CD4-positive, alpha-beta memory T cell (primary cell): Measurements from ENCODE around the gene CATSPERZ. TPM values are rescaled to one million over a fixed set of nuclear protein-coding genes. Genes with fewer than 3 reads are reported as not detected.
A peak's percentile ranks its signal among the peaks of the same experiment; 100 is the strongest.

Experiments used
- CTCF ChIA-PET: fragments of 350-600 bp; sonication (Branson Sonifier 250); formaldehyde crosslinking; loops from one replicate; lab custom pipeline; 2021; ENCODE audit warnings: inconsistent platforms; ENCODE audit not compliant: partially characterized antibody; lab: Charles Lee
- POLR2A ChIA-PET: fragments of 350-600 bp; sonication (Branson Sonifier 250); formaldehyde crosslinking; loops from one replicate; lab custom pipeline; 2021; ENCODE audit not compliant: partially characterized antibody; lab: Charles Lee
- DNase-seq, 5 donors: peaks; one replicate each; pipeline versions ENCODE4 v3.0.0 to v3.0.0-alpha.2; 2020 to 2022; ENCODE audit warnings: mixed read lengths in 1 of 5
- H3K27ac ChIP-seq: one replicate; pipeline ENCODE4 v1.7.0; 2013; ENCODE audit warnings: low read depth, low read length
- H3K27me3 ChIP-seq: 2 replicates; pipeline ENCODE4 v1.7.0; 2013; ENCODE audit warnings: mild to moderate bottlenecking, low read length, moderate library complexity; ENCODE audit not compliant: insufficient read depth
- H3K36me3 ChIP-seq: 2 replicates; pipeline ENCODE4 v1.7.0; 2013; ENCODE audit warnings: mild to moderate bottlenecking, low read length, moderate library complexity; ENCODE audit not compliant: insufficient read depth
- H3K4me1 ChIP-seq: 2 replicates; pipeline ENCODE4 v1.7.0; 2013; ENCODE audit warnings: mild to moderate bottlenecking, low read length, moderate library complexity; ENCODE audit not compliant: insufficient read depth
- H3K4me3 ChIP-seq, 2 donors: one replicate each; pipeline ENCODE4 v1.7.0; 2013; ENCODE audit warnings: low read length in 2 of 2, mild to moderate bottlenecking in 1 of 2
- H3K9me3 ChIP-seq, 2 donors: one replicate each; pipeline ENCODE4 v1.7.0; 2013; ENCODE audit warnings: low read length in 2 of 2, control low read depth in 1 of 2; ENCODE audit not compliant: control insufficient read depth in 1 of 2
- H3K27ac Mint-ChIP-seq, 7 donors: one replicate each; pipeline ENCODE4 v1.8.0; 2020 to 2021; ENCODE audit warnings: mixed read lengths in 7 of 7, mild to moderate bottlenecking in 6 of 7, inconsistent platforms in 3 of 7, moderate library complexity in 3 of 7
- H3K27me3 Mint-ChIP-seq, 2 donors: one replicate each; pipeline ENCODE4 v1.8.0; 2020 to 2021; ENCODE audit warnings: mixed read lengths in 2 of 2
- H3K36me3 Mint-ChIP-seq, 2 donors: one replicate each; pipeline ENCODE4 v1.8.0; 2020 to 2021; ENCODE audit warnings: mixed read lengths in 2 of 2, inconsistent platforms in 1 of 2, mild to moderate bottlenecking in 1 of 2
- H3K4me1 Mint-ChIP-seq, 4 donors: one replicate each; pipeline ENCODE4 v1.8.0; 2020 to 2021; ENCODE audit warnings: mixed read lengths in 4 of 4, mild to moderate bottlenecking in 1 of 4
- H3K4me3 Mint-ChIP-seq, 8 donors: one replicate each; pipeline ENCODE4 v1.8.0; 2020 to 2021; ENCODE audit warnings: mixed read lengths in 8 of 8, mild to moderate bottlenecking in 7 of 8, moderate library complexity in 6 of 8, inconsistent platforms in 3 of 8
- H3K9me3 Mint-ChIP-seq, 8 donors: one replicate each; pipeline ENCODE4 v1.8.0; 2020 to 2021; ENCODE audit warnings: mixed read lengths in 8 of 8, mild to moderate bottlenecking in 5 of 8, inconsistent platforms in 3 of 8, moderate library complexity in 1 of 8
- intact Hi-C: fragments of 100-400 bp; cut with micrococcal nuclease; formaldehyde crosslinking; loops from one replicate; pipeline ENCODE4 v1.15.1; 2023
- polyA plus RNA-seq, 2 donors: library from polyadenylated mRNA; unstranded; fragments of 300-500 nt; fragmentation: Illumina TruSeq; gene quantifications; one replicate each; pipeline ENCODE4 v1.2.3, GENCODE V29; 2021
- total RNA-seq, 2 experiments: library from RNA; stranded (reverse); gene quantifications; one replicate each; pipeline ENCODE4 v1.2.3, GENCODE V29; 2021

CATSPERZ gene
- total and polyA plus RNA-seq, 4 experiments from 2014 or later, result not detected

GRCh38 chr11:64294774-64295173, 5.4 kb upstream of the CATSPERZ start:
- Histone ChIP-seq H3K4me1 (peaks cover 20% of the 10 kb centered on the region), H3K27me3 (peaks cover 53% of the 10 kb centered on the region), H3K27ac (no peak overlapping the region), H3K36me3 (no peaks in the 10 kb centered on the region), H3K4me3 (no peak overlapping the region), H3K9me3 (no peaks in the 10 kb centered on the region)
- ChIA-PET POLR2A (interaction anchor here (2.6 kb wide), 1 partner anchor 10 kb away, joined by 6 read pairs; the partner anchor contains the start of gene BAD), CTCF (interaction anchor here (0.9 kb wide), 1 partner anchor 10 kb away, joined by 5 read pairs; no protein-coding TSS in a partner anchor)
- H3K4me3 Mint-ChIP-seq, result no peak overlapping the region
- no peak overlapping the region for H3K27ac Mint-ChIP-seq
- intact Hi-C loops, result no loop called here
- no peaks in the 10 kb centered on the region for H3K9me3 Mint-ChIP-seq
- no peak for DNase-seq
- H3K27me3 Mint-ChIP-seq, result peaks cover 49 to 50% of the 10 kb centered on the region in 2 donors
- no peaks in the 10 kb centered on the region for H3K36me3 Mint-ChIP-seq
- peaks cover 7 to 23% (median 14%) of the 10 kb centered on the region in 4 donors for H3K4me1 Mint-ChIP-seq

- intact Hi-C loops, result no loop called here
- Histone ChIP-seq H3K9me3 (no peaks in the 10 kb centered on the region), H3K27ac (no peak overlapping the region), H3K4me3 (no peak overlapping the region), H3K4me1 (peaks cover 30% of the 10 kb centered on the region), H3K36me3 (no peaks in the 10 kb centered on the region), H3K27me3 (peaks cover 61% of the 10 kb centered on the region)
- CTCF ChIA-PET, result interaction anchor here (0.9 kb wide), 1 partner anchor 9 kb away, joined by 5 read pairs; no protein-coding TSS in a partner anchor
- Mint-ChIP-seq H3K9me3 (no peaks in the 10 kb centered on the region), H3K4me1 (peaks cover 11 to 27% (median 19%) of the 10 kb centered on the region in 4 donors), H3K4me3 (no peak overlapping the region), H3K27ac (no peak overlapping the region), H3K27me3 (peaks cover 49 to 52% of the 10 kb centered on the region in 2 donors), H3K36me3 (no peaks in the 10 kb centered on the region)
- POLR2A ChIA-PET, result interaction anchor here (2.5 to 2.6 kb wide), 2 partner anchors 11 to 90 kb away, joined by 6 to 8 read pairs; partner anchors contain the start of genes BAD and FERMT3
- no peak for DNase-seq
These were observed 4.4 kb upstream of the CATSPERZ start for GRCh38 chr11:64295760-64296159.

GRCh38 chr11:64296236-64296635, 3.9 kb upstream of the CATSPERZ start:
- Mint-ChIP-seq H3K9me3 (no peaks in the 10 kb centered on the region), H3K27ac (no peak overlapping the region), H3K4me3 (no peak overlapping the region), H3K36me3 (no peaks in the 10 kb centered on the region), H3K27me3 (peaks cover 51 to 52% of the 10 kb centered on the region in 2 donors), H3K4me1 (peaks cover 13 to 30% (median 20%) of the 10 kb centered on the region in 4 donors)
- intact Hi-C loops, result no loop called here
- Histone ChIP-seq H3K4me3 (no peak overlapping the region), H3K27me3 (peaks cover 58% of the 10 kb centered on the region), H3K4me1 (peaks cover 35% of the 10 kb centered on the region), H3K27ac (no peak overlapping the region), H3K9me3 (no peaks in the 10 kb centered on the region), H3K36me3 (no peaks in the 10 kb centered on the region)
- no peak for DNase-seq
- POLR2A ChIA-PET, result interaction anchor here (2.5 to 2.6 kb wide), 2 partner anchors 12 to 91 kb away, joined by 6 to 8 read pairs; partner anchors contain the start of genes BAD and FERMT3
- CTCF ChIA-PET, result interaction anchor here (0.5 kb wide), 1 partner anchor 689 kb away, joined by 3 read pairs; no protein-coding TSS in a partner anchor

GRCh38 chr11:64296830-64297698, 3.1 kb upstream of the CATSPERZ start:
- no peak overlapping the region for H3K27ac ChIP-seq

GRCh38 chr11:64297699-64298358, 2.3 kb upstream of the CATSPERZ start:
- CTCF ChIA-PET, result interaction anchor here (1.0 to 1.2 kb wide), 2 partner anchors 48 to 93 kb away, joined by 3 to 5 read pairs; no protein-coding TSS in a partner anchor
- Mint-ChIP-seq H3K4me3 (peak overlapping the region in 3 of 8 donors; percentile 10 to 34 (median 30)), H3K9me3 (no peaks in the 10 kb centered on the region), H3K27ac (peak overlapping the region in 3 of 7 donors; percentile 5 to 57 (median 16)), H3K4me1 (peaks cover 13 to 34% (median 20%) of the 10 kb centered on the region in 4 donors), H3K36me3 (no peaks in the 10 kb centered on the region), H3K27me3 (peaks cover 49 to 50% of the 10 kb centered on the region in 2 donors)
- H3K4me3 ChIP-seq, result no peak overlapping the region
- H3K27me3 ChIP-seq, result peaks cover 59% of the 10 kb centered on the region
- no peak for DNase-seq
- peaks cover 26% of the 10 kb centered on the region for H3K4me1 ChIP-seq
- no peaks in the 10 kb centered on the region for H3K9me3 ChIP-seq
- intact Hi-C loops, result no loop called here
- no peak overlapping the region for H3K27ac ChIP-seq
- POLR2A ChIA-PET, result interaction anchor here (2.5 kb wide), 1 partner anchor 92 kb away, joined by 8 read pairs; the partner anchor contains the start of gene FERMT3
- H3K36me3 ChIP-seq, result no peaks in the 10 kb centered on the region

More at GRCh38 chr11:64296830-64297698, 3.1 kb upstream of the CATSPERZ start:
- DNase-seq, result no peak
- Mint-ChIP-seq H3K27ac (no peak overlapping the region), H3K4me3 (peak overlapping the region in 1 of 8 donors; percentile 10), H3K4me1 (peaks cover 13 to 34% (median 20%) of the 10 kb centered on the region in 4 donors), H3K27me3 (peaks cover 51 to 52% of the 10 kb centered on the region in 2 donors), H3K36me3 (no peaks in the 10 kb centered on the region), H3K9me3 (no peaks in the 10 kb centered on the region)
- H3K4me3 ChIP-seq, result no peak overlapping the region
- no peaks in the 10 kb centered on the region for H3K9me3 ChIP-seq
- no peaks in the 10 kb centered on the region for H3K36me3 ChIP-seq
- CTCF ChIA-PET, result interaction anchor here (0.5 to 1.2 kb wide), 3 partner anchors 47 to 688 kb away, joined by 3 to 5 read pairs (median 3); no protein-coding TSS in a partner anchor
- H3K27me3 ChIP-seq, result peaks cover 63% of the 10 kb centered on the region
- H3K4me1 ChIP-seq, result peaks cover 33% of the 10 kb centered on the region
- intact Hi-C loops, result no loop called here
- POLR2A ChIA-PET, result interaction anchor here (2.5 to 2.6 kb wide), 2 partner anchors 13 to 92 kb away, joined by 6 to 8 read pairs; partner anchors contain the start of genes BAD and FERMT3

GRCh38 chr11:64298966-64299846, 952 bp upstream of the CATSPERZ start:
- H3K4me1 ChIP-seq, result peaks cover 34% of the 10 kb centered on the region
- Mint-ChIP-seq H3K9me3 (no peaks in the 10 kb centered on the region), H3K36me3 (no peaks in the 10 kb centered on the region), H3K27ac (peak overlapping the region in 4 of 7 donors; percentile 47 to 83 (median 57)), H3K4me1 (peaks cover 14 to 37% (median 23%) of the 10 kb centered on the region in 4 donors), H3K4me3 (peak overlapping the region in 7 of 8 donors; percentile 70 to 90 (median 74)), H3K27me3 (peaks cover 41 to 43% of the 10 kb centered on the region in 2 donors)
- ChIA-PET POLR2A (interaction anchor here (0.7 kb wide), 1 partner anchor 28 kb away, joined by 3 read pairs; no protein-coding TSS in a partner anchor), CTCF (interaction anchor here (0.8 to 1.2 kb wide), 2 partner anchors 30 to 95 kb away, joined by 3 to 5 read pairs; no protein-coding TSS in a partner anchor)
- intact Hi-C loops, result no loop called here
- H3K9me3 ChIP-seq, result no peaks in the 10 kb centered on the region
- peak overlapping the region in 1 of 2 donors; percentile 1 for H3K4me3 ChIP-seq
- DNase-seq, result no peak
- H3K27ac ChIP-seq, result no peak overlapping the region
- H3K27me3 ChIP-seq, result peaks cover 51% of the 10 kb centered on the region
- no peaks in the 10 kb centered on the region for H3K36me3 ChIP-seq
